HEK293 (cell line): ENCODE results near the gene GNAS-AS1.

Experiments
- CTCF ChIP-seq: fragments of 450-650 bp; formaldehyde crosslinking; IDR thresholded peaks from 2 replicates; pipeline ENCODE4 v1.5.1; 2016; ENCODE audit warnings: missing biosample characterization, missing genetic modification characterization
- EGR2 ChIP-seq: fragments of 450-650 bp; formaldehyde crosslinking; IDR thresholded peaks from 2 replicates; pipeline ENCODE4 v1.5.1; 2016; ENCODE audit warnings: low read depth, missing biosample characterization, missing genetic modification characterization
- GLIS1 ChIP-seq: fragments of 450-650 bp; formaldehyde crosslinking; IDR thresholded peaks from 2 replicates; pipeline ENCODE4 v1.5.1; 2016; ENCODE audit warnings: missing biosample characterization, missing genetic modification characterization
- GLIS2 ChIP-seq: fragments of 450-650 bp; formaldehyde crosslinking; IDR thresholded peaks from 2 replicates; pipeline ENCODE4 v1.5.1; 2016; ENCODE audit warnings: missing biosample characterization, missing genetic modification characterization
- KLF1 ChIP-seq: fragments of 450-650 bp; formaldehyde crosslinking; IDR thresholded peaks from 2 replicates; pipeline ENCODE4 v1.5.1; 2016; ENCODE audit warnings: missing biosample characterization, missing genetic modification characterization
- KLF10 ChIP-seq: fragments of 450-650 bp; IDR thresholded peaks from 2 replicates; pipeline ENCODE4 v1.5.1; 2018; ENCODE audit warnings: missing biosample characterization, mild to moderate bottlenecking, missing genetic modification characterization
- KLF17 ChIP-seq: fragments of 450-650 bp; formaldehyde crosslinking; IDR thresholded peaks from 2 replicates; pipeline ENCODE4 v1.5.1; 2016; ENCODE audit warnings: missing biosample characterization, missing genetic modification characterization
- KLF9 ChIP-seq: fragments of 450-650 bp; formaldehyde crosslinking; IDR thresholded peaks from 2 replicates; pipeline ENCODE4 v1.5.1; 2016; ENCODE audit warnings: missing biosample characterization, missing genetic modification characterization, low read depth
- PRDM1 ChIP-seq: fragments of 450-650 bp; formaldehyde crosslinking; IDR thresholded peaks from 2 replicates; pipeline ENCODE4; 2016; ENCODE audit warnings: missing biosample characterization, missing genetic modification characterization
- SETDB1 ChIP-seq: IDR thresholded peaks from one replicate; pipeline ENCODE4 v1.6.1; 2017; ENCODE audit warnings: mild to moderate bottlenecking, low read length, moderate library complexity, mixed read lengths; ENCODE audit not compliant: insufficient read length
- SP3 ChIP-seq: fragments of 450-650 bp; formaldehyde crosslinking; IDR thresholded peaks from 2 replicates; pipeline ENCODE4 v1.5.1; 2016; ENCODE audit warnings: missing biosample characterization, missing genetic modification characterization
- TRIM28 ChIP-seq: IDR thresholded peaks from 2 replicates; pipeline ENCODE4 v1.6.1; 2011; ENCODE audit warnings: low read length, control low read depth, borderline replicate concordance
- ZBTB44 ChIP-seq: fragments of 450-650 bp; IDR thresholded peaks from 2 replicates; pipeline ENCODE4 v1.5.1; 2018; ENCODE audit warnings: missing biosample characterization, mild to moderate bottlenecking, missing genetic modification characterization
- ZBTB49 ChIP-seq: fragments of 450-650 bp; formaldehyde crosslinking; IDR thresholded peaks from 2 replicates; pipeline ENCODE4 v1.5.1; 2016; ENCODE audit warnings: missing biosample characterization, missing genetic modification characterization, low read depth
- ZBTB7A ChIP-seq: fragments of 450-650 bp; formaldehyde crosslinking; IDR thresholded peaks from 2 replicates; pipeline ENCODE4 v1.5.1; 2016; ENCODE audit warnings: low read depth, missing biosample characterization, missing genetic modification characterization
- ZBTB8A ChIP-seq: fragments of 450-650 bp; formaldehyde crosslinking; IDR thresholded peaks from 2 replicates; pipeline ENCODE4 v1.5.1; 2016; ENCODE audit warnings: missing biosample characterization, missing genetic modification characterization
- ZEB2 ChIP-seq: fragments of 450-650 bp; formaldehyde crosslinking; IDR thresholded peaks from 2 replicates; pipeline ENCODE4 v1.5.1; 2016; ENCODE audit warnings: missing biosample characterization, missing genetic modification characterization
- ZFHX2 ChIP-seq: fragments of 450-650 bp; formaldehyde crosslinking; conservative IDR thresholded peaks from 2 replicates; pipeline ENCODE4 v1.5.1; 2016; ENCODE audit warnings: missing biosample characterization, missing genetic modification characterization
- ZFP69B ChIP-seq: fragments of 450-650 bp; formaldehyde crosslinking; IDR thresholded peaks from 2 replicates; pipeline ENCODE4 v1.5.1; 2016; ENCODE audit warnings: missing biosample characterization, missing genetic modification characterization
- ZNF138 ChIP-seq: fragments of 450-650 bp; formaldehyde crosslinking; IDR thresholded peaks from 2 replicates; pipeline ENCODE4 v1.5.1; 2016; ENCODE audit warnings: missing biosample characterization, missing genetic modification characterization, borderline replicate concordance
- ZNF175 ChIP-seq: fragments of 450-650 bp; formaldehyde crosslinking; IDR thresholded peaks from 2 replicates; pipeline ENCODE4 v1.5.1; 2016; ENCODE audit warnings: missing biosample characterization, missing genetic modification characterization
- ZNF24 ChIP-seq: fragments of 450-650 bp; formaldehyde crosslinking; IDR thresholded peaks from 2 replicates; pipeline ENCODE4 v1.5.1; 2016; ENCODE audit warnings: missing biosample characterization, missing genetic modification characterization
- ZNF311 ChIP-seq: fragments of 450-650 bp; formaldehyde crosslinking; IDR thresholded peaks from 2 replicates; pipeline ENCODE4 v1.5.1; 2017; ENCODE audit warnings: missing biosample characterization, missing genetic modification characterization, borderline replicate concordance
- ZNF341 ChIP-seq: fragments of 450-650 bp; formaldehyde crosslinking; IDR thresholded peaks from 2 replicates; pipeline ENCODE4; 2016; ENCODE audit warnings: low read depth, missing biosample characterization, missing genetic modification characterization
- ZNF366 ChIP-seq: fragments of 450-650 bp; formaldehyde crosslinking; conservative IDR thresholded peaks from 2 replicates; pipeline ENCODE4 v1.5.1; 2016; ENCODE audit warnings: missing biosample characterization, missing genetic modification characterization
- ZNF473 ChIP-seq: fragments of 450-650 bp; formaldehyde crosslinking; IDR thresholded peaks from 2 replicates; pipeline ENCODE4 v1.5.1; 2017; ENCODE audit warnings: missing biosample characterization, missing genetic modification characterization
- ZNF48 ChIP-seq: fragments of 450-650 bp; formaldehyde crosslinking; IDR thresholded peaks from 2 replicates; pipeline ENCODE4 v1.5.1; 2016; ENCODE audit warnings: missing biosample characterization, missing genetic modification characterization
- ZNF488 ChIP-seq: fragments of 450-650 bp; formaldehyde crosslinking; IDR thresholded peaks from 2 replicates; pipeline ENCODE4 v1.5.1; 2016; ENCODE audit warnings: missing biosample characterization, missing genetic modification characterization
- ZNF529 ChIP-seq: fragments of 450-650 bp; formaldehyde crosslinking; IDR thresholded peaks from 2 replicates; pipeline ENCODE4 v1.5.1; 2017; ENCODE audit warnings: missing genetic modification characterization, missing biosample characterization; ENCODE audit not compliant: insufficient replicate concordance
- ZNF571 ChIP-seq: fragments of 450-650 bp; formaldehyde crosslinking; IDR thresholded peaks from 2 replicates; pipeline ENCODE4 v1.5.0; 2017; ENCODE audit warnings: missing biosample characterization, missing genetic modification characterization
- ZNF692 ChIP-seq: fragments of 450-650 bp; formaldehyde crosslinking; IDR thresholded peaks from 2 replicates; pipeline ENCODE4 v1.5.1; 2016; ENCODE audit warnings: missing biosample characterization, missing genetic modification characterization
- ZNF791 ChIP-seq: fragments of 450-650 bp; formaldehyde crosslinking; IDR thresholded peaks from 2 replicates; pipeline ENCODE4 v1.5.1; 2016; ENCODE audit warnings: missing biosample characterization, missing genetic modification characterization

Gene GNAS-AS1

GRCh38 chr20:58892141-58892931 is 41.6 kb upstream of the GNAS-AS1 start (continued):
- TF ChIP-seq ZBTB44 (tag by site-specific recombination) (no peak), TRIM28 (no peak), GLIS1 (tag by site-specific recombination) (peak; percentile 88), SP3 (tag by site-specific recombination) (peak; percentile 57; the same call in 1 of the 2 replicates), ZNF488 (tag by site-specific recombination) (no peak), GLIS2 (tag by site-specific recombination) (peak; percentile 99), ZNF48 (tag by site-specific recombination) (no peak), ZNF571 (tag by site-specific recombination) (no peak), ZNF366 (peak; percentile 65), ZNF473 (tag by site-specific recombination) (no peak), ZNF692 (tag by site-specific recombination) (peak; percentile 70), ZBTB7A (tag by site-specific recombination) (peak; percentile 43; the same call in 1 of the 2 replicates), ZBTB8A (tag by site-specific recombination) (peak; percentile 92), ZEB2 (tag by site-specific recombination) (peak; percentile 93), KLF17 (tag by site-specific recombination) (peak; percentile 72), ZNF175 (no peak), KLF1 (tag by site-specific recombination) (no peak; the same call in 1 of the 2 replicates), ZNF138 (tag by site-specific recombination) (no peak), ZBTB49 (no peak), ZNF791 (tag by site-specific recombination) (no peak), ZNF311 (tag by site-specific recombination) (no peak), ZNF341 (tag by site-specific recombination) (peak; percentile 36), KLF9 (no peak; the same call in 1 of the 2 replicates), PRDM1 (tag by site-specific recombination) (peak; percentile 57), CTCF (tag by site-specific recombination) (peak; percentile 94), ZNF24 (0 out of 2 replicates have a peak, but pooled peaks have one; percentile 32), EGR2 (tag by site-specific recombination) (peak; percentile 30; the same call in 1 of the 2 replicates), ZFHX2 (tag by site-specific recombination) (peak; percentile 40), ZNF529 (tag by site-specific recombination) (no peak), SETDB1 (no peak), ZFP69B (tag by site-specific recombination) (peak; percentile 39; the same call in 1 of the 2 replicates), KLF10 (tag by site-specific recombination) (no peak)
